ENCODE measurements around the gene TEX51. TPM values are rescaled to one million over a fixed set of nuclear protein-coding genes. Genes with fewer than 3 reads are reported as not detected.

Gene TEX51
- total RNA-seq, 2 experiments from 2014 or later = not detected

GRCh38 chr2:126912201-126912600, 13.5 kb downstream of the TEX51 start:
- no peak overlapping the region for H3K4me3 ChIP-seq (ENCODE audit: low read depth, low read length, poor library complexity, severe bottlenecking)
- no peaks in the 10 kb centered on the region for H3K36me3 ChIP-seq (ENCODE audit: insufficient read depth, low read length)
- no peaks in the 10 kb centered on the region for H3K79me2 ChIP-seq (ENCODE audit: insufficient read depth, low read depth, low read length)
- peaks cover 35% of the 10 kb centered on the region for H3K4me1 ChIP-seq (ENCODE audit: insufficient read depth, low read length, poor library complexity, severe bottlenecking)
- POLR2A ChIA-PET = no interaction called here
- no peak overlapping the region for H3K4me2 ChIP-seq (ENCODE audit: low read length)
- peak overlapping the region; percentile 84; the same call in 1 of the 2 replicates for H2AFZ ChIP-seq (ENCODE audit: low read length)
- no TSS peak for BruUV-seq (replicated peaks)
- H3K9me2 ChIP-seq (ENCODE audit: insufficient read depth, low read length) = no peaks in the 10 kb centered on the region
- no peak overlapping the region for H3K27ac ChIP-seq (ENCODE audit: low read depth, low read length, poor library complexity, severe bottlenecking)
- no peaks in the 10 kb centered on the region for H3K9me3 ChIP-seq (ENCODE audit: low read length)
- CTCF ChIA-PET (ENCODE audit: unreplicated experiment) = no interaction called here
- intact Hi-C loops (cut with micrococcal nuclease; ENCODE audit: unreplicated experiment) = no loop called here
- no peaks in the 10 kb centered on the region for H4K20me1 ChIP-seq (ENCODE audit: insufficient read depth, low read length)
- DNase-seq (ENCODE audit: low spot score) = no peak
- no peak for TF ChIP-seq CTCF (conservative IDR thresholded peaks at IDR 0.05; ENCODE audit: low read length)
- no peak for TF ChIP-seq EZH2phosphoT487 (IDR thresholded peaks at IDR 0.05; ENCODE audit: borderline replicate concordance, low read depth, low read length)

GRCh38 chr2:126913329-126913728, 14.6 kb downstream of the TEX51 start:
- no TSS peak for BruUV-seq (replicated peaks)
- no peak overlapping the region for H2AFZ ChIP-seq (ENCODE audit: low read length)
- no peak overlapping the region for H3K4me3 ChIP-seq (ENCODE audit: low read depth, low read length, poor library complexity, severe bottlenecking)
- CTCF ChIA-PET (ENCODE audit: unreplicated experiment) = no interaction called here
- peaks cover 35% of the 10 kb centered on the region for H3K4me1 ChIP-seq (ENCODE audit: insufficient read depth, low read length, poor library complexity, severe bottlenecking)
- H3K27ac ChIP-seq (ENCODE audit: low read depth, low read length, poor library complexity, severe bottlenecking) = no peak overlapping the region
- no peaks in the 10 kb centered on the region for H4K20me1 ChIP-seq (ENCODE audit: insufficient read depth, low read length)
- no peak overlapping the region for H3K4me2 ChIP-seq (ENCODE audit: low read length)
- POLR2A ChIA-PET = interaction anchor here (0.9 kb wide), 1 partner anchor 8 kb away, joined by 3 read pairs; no protein-coding TSS in a partner anchor
- TF ChIP-seq EZH2phosphoT487 (IDR thresholded peaks at IDR 0.05; ENCODE audit: borderline replicate concordance, low read depth, low read length) = no peak
- H3K79me2 ChIP-seq (ENCODE audit: insufficient read depth, low read depth, low read length) = no peaks in the 10 kb centered on the region
- DNase-seq (ENCODE audit: low spot score) = no peak
- H3K36me3 ChIP-seq (ENCODE audit: insufficient read depth, low read length) = no peaks in the 10 kb centered on the region
- intact Hi-C loops (cut with micrococcal nuclease; ENCODE audit: unreplicated experiment) = no loop called here
- no peaks in the 10 kb centered on the region for H3K9me3 ChIP-seq (ENCODE audit: low read length)
- H3K9me2 ChIP-seq (ENCODE audit: insufficient read depth, low read length) = no peaks in the 10 kb centered on the region

DNA sequence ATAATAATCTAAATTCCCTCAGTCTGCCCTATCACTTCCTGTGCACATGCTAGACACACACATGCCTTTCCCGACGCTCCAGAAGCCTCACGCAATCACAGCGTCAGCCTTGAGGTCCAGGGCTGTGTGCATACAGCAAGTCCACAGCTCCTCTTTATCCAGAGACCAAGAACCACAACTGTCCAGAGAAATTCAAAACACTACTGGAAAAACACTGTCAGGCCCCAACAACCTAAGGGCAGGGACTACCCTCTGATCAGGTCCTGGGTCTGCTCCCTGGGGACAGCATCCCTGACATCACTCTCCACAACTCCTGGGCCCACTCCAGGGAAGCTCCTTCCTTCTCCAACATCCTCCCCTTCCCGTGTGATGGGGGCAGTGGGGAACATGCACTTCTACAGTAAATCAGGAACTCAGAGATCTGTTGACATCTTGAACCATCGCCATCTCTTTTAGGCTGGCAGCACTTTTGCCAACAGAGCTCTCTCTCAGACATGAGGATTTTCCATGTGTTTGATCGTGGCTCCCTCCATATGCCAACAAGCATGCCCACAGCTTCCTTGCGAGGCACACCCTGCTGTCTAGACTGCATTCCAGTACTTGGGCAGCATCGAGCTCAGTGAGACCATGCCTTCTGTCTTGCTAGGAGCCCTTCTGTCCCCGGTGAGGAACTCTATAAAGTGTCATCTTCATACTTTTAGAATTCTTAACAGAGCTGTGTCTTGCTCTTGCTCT, 15.4 kb downstream of the TEX51 start:
- CTCF ChIA-PET (ENCODE audit: unreplicated experiment) = no interaction called here
- Histone ChIP-seq H3K9me2 (ENCODE audit: insufficient read depth, low read length) (no peaks in the 10 kb centered on the region), H3K4me1 (ENCODE audit: insufficient read depth, low read length, poor library complexity, severe bottlenecking) (peaks cover 30% of the 10 kb centered on the region), H2AFZ (ENCODE audit: low read length) (no peak overlapping the region), H3K4me3 (ENCODE audit: low read depth, low read length, poor library complexity, severe bottlenecking) (no peak overlapping the region), H3K27ac (ENCODE audit: low read depth, low read length, poor library complexity, severe bottlenecking) (no peak overlapping the region), H3K79me2 (ENCODE audit: insufficient read depth, low read depth, low read length) (no peaks in the 10 kb centered on the region), H3K36me3 (ENCODE audit: insufficient read depth, low read length) (no peaks in the 10 kb centered on the region), H3K4me2 (ENCODE audit: low read length) (no peak overlapping the region), H3K9me3 (ENCODE audit: low read length) (no peaks in the 10 kb centered on the region), H4K20me1 (ENCODE audit: insufficient read depth, low read length) (no peaks in the 10 kb centered on the region)
- no peak for DNase-seq (ENCODE audit: low spot score)
- TF ChIP-seq CTCF (conservative IDR thresholded peaks at IDR 0.05; ENCODE audit: low read length) = no peak
- no peak for TF ChIP-seq EZH2phosphoT487 (IDR thresholded peaks at IDR 0.05; ENCODE audit: borderline replicate concordance, low read depth, low read length)
- intact Hi-C loops (cut with micrococcal nuclease; ENCODE audit: unreplicated experiment) = no loop called here
- no TSS peak for BruUV-seq (replicated peaks)
- POLR2A ChIA-PET = no interaction called here

Data from OCI-LY7 (cell line).